IPS-11a (cell line): Measurements from ENCODE around the gene TAP1.
"Not testable (repeated sequence)": the region's sequence is repeated elsewhere in the genome, so short reads cannot be mapped to it uniquely, and the experiment has no call there.

Experiments used
- H3K4me3 ChIP-seq: one replicate; pipeline ENCODE4 v1.5.1; 2013; ENCODE audit warnings: low read depth, low read length, control low read depth

TAP1 gene

DNA sequence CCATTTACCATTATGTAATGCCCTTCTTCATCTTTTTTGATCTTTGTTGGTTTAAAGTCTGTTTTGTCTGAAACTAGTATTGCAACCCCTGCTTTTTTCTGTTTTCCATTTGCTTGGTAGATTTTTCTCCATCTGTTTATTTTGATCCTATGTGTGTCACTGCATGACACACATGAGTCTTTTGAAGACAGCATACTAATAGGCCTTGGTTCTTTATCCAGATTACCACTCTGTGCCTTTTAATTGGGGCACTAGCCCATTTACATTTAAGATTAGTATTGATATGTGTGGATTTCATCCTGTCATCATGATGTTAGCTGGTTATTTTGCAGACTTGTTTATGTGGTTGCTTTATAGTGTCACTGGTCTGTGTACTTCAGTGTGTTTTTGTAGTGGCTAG is 48.1 kb downstream of the TAP1 start:
- not testable (repeated sequence) for H3K4me3 ChIP-seq

DNA sequence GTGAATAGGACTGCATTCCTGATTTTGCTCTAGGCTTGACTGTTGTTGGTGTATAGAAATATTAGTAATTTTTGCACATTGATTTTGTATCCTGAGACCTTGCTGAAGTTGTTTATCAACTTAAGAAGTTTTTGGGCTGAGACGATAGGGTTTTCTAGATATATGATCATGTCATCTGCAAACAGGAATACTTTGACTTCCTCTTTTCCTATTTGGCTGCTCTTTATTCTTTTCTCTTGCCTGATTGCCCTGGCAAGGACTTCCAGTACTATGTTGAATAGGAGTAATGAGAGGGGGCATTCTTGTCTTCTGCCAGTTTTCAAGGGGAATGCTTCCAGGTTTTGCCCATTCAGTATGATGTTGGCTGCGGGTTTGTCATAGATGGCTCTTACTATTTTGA is 50.1 kb downstream of the TAP1 start:
- H3K4me3 ChIP-seq: no peak overlapping the region

DNA sequence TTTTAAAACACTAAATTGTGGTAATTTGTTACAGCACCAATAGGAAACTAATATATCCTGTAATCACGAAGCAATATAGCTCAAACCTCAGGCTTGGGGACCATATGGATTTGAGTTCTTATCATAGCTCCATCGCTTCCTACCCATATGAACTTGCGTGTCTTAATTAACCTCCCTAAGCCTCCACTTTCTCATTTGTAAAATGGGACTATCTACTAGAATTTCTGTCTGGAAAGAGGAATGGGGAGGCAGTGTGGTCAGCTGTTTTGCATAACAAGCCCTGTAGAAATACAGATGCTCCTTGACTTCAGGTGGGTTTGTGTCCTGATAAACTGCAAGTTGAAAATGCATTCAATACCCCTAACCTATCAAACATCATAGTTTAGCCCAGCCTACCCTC is 53.8 kb downstream of the TAP1 start:
- no peak overlapping the region for H3K4me3 ChIP-seq

DNA sequence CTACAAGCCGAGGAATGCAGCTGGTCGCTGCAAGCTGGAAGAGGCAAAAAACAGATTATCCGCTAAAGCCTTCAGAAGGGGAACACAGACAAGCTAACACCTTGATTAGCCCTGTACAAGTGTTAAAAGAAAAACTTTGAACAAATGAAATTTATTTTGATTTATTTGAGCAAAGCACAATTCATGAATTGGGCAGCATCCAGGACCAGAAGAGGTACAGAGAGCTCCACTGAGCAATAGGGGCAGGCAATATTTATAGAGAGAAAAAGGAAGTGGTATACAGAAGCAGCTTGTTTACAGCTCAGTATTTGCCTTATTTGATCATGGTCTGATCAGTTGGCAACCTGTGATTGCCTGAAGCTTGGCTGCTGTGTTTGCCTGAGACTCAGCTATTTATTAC is 54.3 kb downstream of the TAP1 start:
- no peak overlapping the region for H3K4me3 ChIP-seq

DNA sequence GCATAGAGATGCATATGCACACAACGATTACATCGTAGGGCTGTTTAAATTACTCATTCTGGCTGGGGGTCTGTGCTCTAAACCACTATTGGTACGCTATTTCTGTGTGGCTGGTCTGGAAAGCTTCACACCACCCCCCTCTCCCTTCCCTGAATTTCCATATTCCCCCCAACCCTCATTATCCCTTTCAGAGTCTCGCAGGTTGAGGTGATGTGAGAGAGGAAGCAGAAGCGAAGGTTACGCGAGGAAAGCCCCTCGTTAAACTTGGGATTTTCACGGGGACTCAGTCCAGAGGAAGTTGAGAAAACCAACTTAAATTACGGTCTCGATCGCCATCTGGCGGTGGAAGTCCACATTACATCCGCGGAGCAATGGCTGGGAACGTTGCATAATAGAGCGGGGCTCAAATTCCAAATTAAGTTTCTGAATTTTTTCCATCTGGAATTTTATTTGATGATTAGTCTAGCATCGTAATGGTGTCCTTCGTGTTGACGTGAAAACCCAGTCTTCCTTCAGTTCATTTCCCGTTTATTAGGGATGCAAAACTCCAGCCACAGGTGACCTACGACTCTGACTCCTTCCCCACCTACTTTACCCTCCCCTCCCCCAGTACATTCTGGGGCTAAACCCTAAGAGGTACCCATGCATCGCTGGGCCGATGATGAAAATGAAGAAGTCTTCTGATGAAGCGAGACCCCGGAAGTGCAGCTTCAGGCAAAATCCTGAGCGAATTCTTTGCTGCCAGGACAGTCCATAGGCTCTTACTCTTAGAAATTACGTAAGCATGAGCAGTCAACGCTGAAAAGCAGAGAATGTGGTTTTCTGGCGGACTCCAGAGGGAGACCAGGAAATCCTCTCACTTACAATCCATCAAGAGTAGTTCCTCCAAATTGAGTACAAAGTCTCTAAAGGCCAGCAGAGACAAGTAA is 56.4 kb downstream of the TAP1 start:
- no peak overlapping the region for H3K4me3 ChIP-seq
